ENCODE results near the gene PNPO. TPM values are rescaled to one million over a fixed set of nuclear protein-coding genes. Genes with fewer than 3 reads are reported as not detected.
"Not testable (repeated sequence)": the region's sequence is repeated elsewhere in the genome, so short reads cannot be mapped to it uniquely, and the experiment has no call there.

PNPO gene
- total RNA-seq, 1 experiment from 2014 or later = 12.3 TPM

- TF ChIP-seq CTCF (conservative IDR thresholded peaks at IDR 0.05; ENCODE audit: low read depth, low read length) (no peak), EZH2 (IDR thresholded peaks at IDR 0.05; ENCODE audit: borderline replicate concordance, low read depth, low read length, poor library complexity, severe bottlenecking) (no peak)
- Histone ChIP-seq H3K4me1 (ENCODE audit: insufficient read depth, low read length, poor library complexity, severe bottlenecking) (no peaks in the 10 kb centered on the region), H3K36me3 (ENCODE audit: insufficient read depth, low read length, poor library complexity, severe bottlenecking) (peaks cover 13% of the 10 kb centered on the region), H3K9me3 (ENCODE audit: low read depth, low read length, poor library complexity, severe bottlenecking) (no peaks in the 10 kb centered on the region), H3K27ac (ENCODE audit: low read depth, low read length, poor library complexity, severe bottlenecking) (no peak overlapping the region), H3K27me3 (replicated peaks; ENCODE audit: insufficient read depth, low read depth, low read length, poor library complexity) (no peaks in the 10 kb centered on the region), H3K4me3 (ENCODE audit: low read depth, low read length, poor library complexity, severe bottlenecking) (no peak overlapping the region)
- no peak for DNase-seq (ENCODE audit: low spot score)
- intact Hi-C loops (cut with micrococcal nuclease; ENCODE audit: unreplicated experiment) = no loop called here
- ChIA-PET CTCF (interaction anchor here (0.5 to 1.0 kb wide), 2 partner anchors 17 to 98 kb away, joined by 3 to 4 read pairs; no protein-coding TSS in a partner anchor), POLR2A (ENCODE audit: low non-redundant PET) (interaction anchor here (0.7 kb wide), 1 partner anchor 156 kb away, joined by 3 read pairs; no protein-coding TSS in a partner anchor)
- BruUV-seq (replicated peaks) = no TSS peak
These were observed 12.0 kb upstream of the PNPO start for GRCh38 chr17:47929218-47930000.

DNA sequence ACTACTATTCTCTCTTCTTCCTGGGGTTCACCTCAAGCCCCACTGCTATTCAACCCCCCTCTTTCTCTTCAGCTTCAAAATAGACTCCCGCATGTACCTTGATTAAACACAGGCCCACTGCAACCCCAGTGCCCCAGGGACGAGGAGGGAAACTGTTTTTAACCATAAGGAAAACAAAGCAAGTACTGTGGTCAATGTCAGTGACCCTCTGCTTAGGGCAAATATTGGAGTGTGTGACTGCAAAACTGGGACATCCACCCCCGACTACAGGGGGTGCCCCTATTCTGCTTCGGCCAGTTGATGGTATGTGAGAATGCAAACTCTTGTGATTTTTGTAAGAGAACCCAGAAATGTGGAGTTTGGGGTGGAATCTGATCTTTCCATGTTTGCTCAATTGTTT, 9.5 kb upstream of the PNPO start:
- Histone ChIP-seq H3K4me1 (ENCODE audit: insufficient read depth, low read length, poor library complexity, severe bottlenecking) (no peaks in the 10 kb centered on the region), H3K4me3 (ENCODE audit: low read depth, low read length, poor library complexity, severe bottlenecking) (no peak overlapping the region), H3K27me3 (replicated peaks; ENCODE audit: insufficient read depth, low read depth, low read length, poor library complexity) (no peaks in the 10 kb centered on the region), H3K27ac (ENCODE audit: low read depth, low read length, poor library complexity, severe bottlenecking) (no peak overlapping the region), H3K36me3 (ENCODE audit: insufficient read depth, low read length, poor library complexity, severe bottlenecking) (peaks cover 9% of the 10 kb centered on the region), H3K9me3 (ENCODE audit: low read depth, low read length, poor library complexity, severe bottlenecking) (no peaks in the 10 kb centered on the region)
- intact Hi-C loops (cut with micrococcal nuclease; ENCODE audit: unreplicated experiment) = no loop called here
- no TSS peak for BruUV-seq (replicated peaks)
- ChIA-PET POLR2A (ENCODE audit: low non-redundant PET) (no interaction called here), CTCF (no interaction called here)
- no peak for DNase-seq (ENCODE audit: low spot score)
- TF ChIP-seq CTCF (conservative IDR thresholded peaks at IDR 0.05; ENCODE audit: low read depth, low read length) (no peak), EZH2 (IDR thresholded peaks at IDR 0.05; ENCODE audit: borderline replicate concordance, low read depth, low read length, poor library complexity, severe bottlenecking) (no peak)

DNA sequence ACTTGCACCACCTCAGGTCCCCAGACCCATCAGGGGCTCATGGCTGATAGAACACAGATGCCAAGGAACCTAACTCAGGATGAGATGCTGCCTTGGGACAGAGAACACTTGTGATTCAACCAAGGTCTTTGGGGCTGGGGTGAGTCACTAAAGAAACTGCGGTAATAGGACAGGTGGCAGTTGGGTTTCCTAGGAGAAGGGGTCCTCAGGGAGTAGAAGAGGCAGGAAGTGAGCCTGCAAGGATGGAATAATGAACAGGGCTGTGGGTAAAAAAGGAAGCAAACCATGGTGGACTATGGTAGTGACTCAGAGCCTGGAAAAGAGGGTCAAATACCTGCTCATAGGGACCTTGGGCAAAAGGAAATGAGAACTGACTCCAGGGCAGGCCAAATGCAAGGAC, 6.5 kb upstream of the PNPO start:
- ChIA-PET POLR2A (ENCODE audit: low non-redundant PET) (no interaction called here), CTCF (interaction anchor here (0.9 kb wide), 1 partner anchor 12 kb away, joined by 3 read pairs; no protein-coding TSS in a partner anchor)
- DNase-seq (ENCODE audit: low spot score) = no peak
- Histone ChIP-seq H3K4me1 (ENCODE audit: insufficient read depth, low read length, poor library complexity, severe bottlenecking) (no peaks in the 10 kb centered on the region), H3K27me3 (replicated peaks; ENCODE audit: insufficient read depth, low read depth, low read length, poor library complexity) (no peaks in the 10 kb centered on the region), H3K4me3 (ENCODE audit: low read depth, low read length, poor library complexity, severe bottlenecking) (no peak overlapping the region), H3K27ac (ENCODE audit: low read depth, low read length, poor library complexity, severe bottlenecking) (no peak overlapping the region), H3K9me3 (ENCODE audit: low read depth, low read length, poor library complexity, severe bottlenecking) (no peaks in the 10 kb centered on the region), H3K36me3 (ENCODE audit: insufficient read depth, low read length, poor library complexity, severe bottlenecking) (peaks cover 2% of the 10 kb centered on the region)
- no TSS peak for BruUV-seq (replicated peaks)
- TF ChIP-seq CTCF (conservative IDR thresholded peaks at IDR 0.05; ENCODE audit: low read depth, low read length) = no peak
- TF ChIP-seq EZH2 (IDR thresholded peaks at IDR 0.05; ENCODE audit: borderline replicate concordance, low read depth, low read length, poor library complexity, severe bottlenecking) = no peak
- intact Hi-C loops (cut with micrococcal nuclease; ENCODE audit: unreplicated experiment) = no loop called here

GRCh38 chr17:47935468-47935867, 5.9 kb upstream of the PNPO start:
- H3K36me3 ChIP-seq (ENCODE audit: insufficient read depth, low read length, poor library complexity, severe bottlenecking); H3K4me3 ChIP-seq (ENCODE audit: low read depth, low read length, poor library complexity, severe bottlenecking); H3K27ac ChIP-seq (ENCODE audit: low read depth, low read length, poor library complexity, severe bottlenecking); POLR2A ChIA-PET (ENCODE audit: low non-redundant PET); H3K27me3 ChIP-seq (replicated peaks; ENCODE audit: insufficient read depth, low read depth, low read length, poor library complexity); H3K4me1 ChIP-seq (ENCODE audit: insufficient read depth, low read length, poor library complexity, severe bottlenecking); DNase-seq (ENCODE audit: low spot score); BruUV-seq (replicated peaks); intact Hi-C loops (cut with micrococcal nuclease; ENCODE audit: unreplicated experiment); H3K9me3 ChIP-seq (ENCODE audit: low read depth, low read length, poor library complexity, severe bottlenecking): not testable (repeated sequence)
- CTCF ChIA-PET = interaction anchor here (0.9 kb wide), 1 partner anchor 11 kb away, joined by 3 read pairs; no protein-coding TSS in a partner anchor
